CD4-positive, CD25-positive, alpha-beta regulatory T cell (primary cell): ENCODE results near the gene OR4K5. TPM values are rescaled to one million over a fixed set of nuclear protein-coding genes. Genes with fewer than 3 reads are reported as not detected.
"Not testable (repeated sequence)": the region's sequence is repeated elsewhere in the genome, so short reads cannot be mapped to it uniquely, and the experiment has no call there.

ENCODE experiments used
- ATAC-seq, 2 donors: fragments of 150-1000 bp; cut with Tn5 transposase; one replicate each; pipeline ENCODE4 v1.10.0; 2021; ENCODE audit warnings: low read depth in 2 of 2, moderate number of reproducible peaks in 2 of 2, moderate library complexity in 1 of 2
- DNase-seq, 3 donors: peaks; one replicate each; pipeline versions ENCODE4 v3.0.0 to v3.0.0-alpha.2; 2012 to 2022; ENCODE audit warnings: mixed read lengths in 1 of 3
- H3K27ac ChIP-seq: one replicate; pipeline ENCODE4 v1.7.0; 2013; ENCODE audit warnings: mild to moderate bottlenecking, low read length; ENCODE audit not compliant: insufficient read depth, poor library complexity, severe bottlenecking
- H3K27me3 ChIP-seq: one replicate; pipeline ENCODE4 v1.7.0; 2013; ENCODE audit warnings: low read length; ENCODE audit not compliant: control insufficient read depth, insufficient read depth
- H3K36me3 ChIP-seq: one replicate; pipeline ENCODE4 v1.7.0; 2013; ENCODE audit warnings: mild to moderate bottlenecking, low read length, moderate library complexity; ENCODE audit not compliant: control insufficient read depth, insufficient read depth
- H3K4me1 ChIP-seq: 2 replicates; pipeline ENCODE4 v1.7.0; 2013; ENCODE audit warnings: mild to moderate bottlenecking, low read length; ENCODE audit not compliant: insufficient read depth, control insufficient read depth, poor library complexity, severe bottlenecking
- H3K4me3 ChIP-seq: one replicate; pipeline ENCODE4 v1.7.0; 2013; ENCODE audit warnings: low read depth, mild to moderate bottlenecking, low read length, moderate library complexity
- H3K9me3 ChIP-seq, 2 experiments: 1 replicate in 1 of 2; 2 replicates in 1 of 2; pipeline ENCODE4 v1.7.0; 2013; ENCODE audit warnings: low read length in 2 of 2, mild to moderate bottlenecking in 1 of 2, moderate library complexity in 1 of 2; ENCODE audit not compliant: control insufficient read depth in 2 of 2
- H3K27ac Mint-ChIP-seq, 3 donors: one replicate each; pipeline ENCODE4 v1.8.0; 2020 to 2022; ENCODE audit warnings: mild to moderate bottlenecking in 3 of 3, mixed read lengths in 3 of 3, moderate library complexity in 2 of 3
- H3K27me3 Mint-ChIP-seq: one replicate; pipeline ENCODE4 v1.8.0; 2022; ENCODE audit warnings: mild to moderate bottlenecking, mixed read lengths
- H3K36me3 Mint-ChIP-seq: one replicate; pipeline ENCODE4 v1.8.0; 2020; ENCODE audit warnings: mixed read lengths
- H3K4me1 Mint-ChIP-seq, 4 donors: one replicate each; pipeline ENCODE4 v1.8.0; 2020 to 2022; ENCODE audit warnings: mixed read lengths in 4 of 4, mild to moderate bottlenecking in 1 of 4
- H3K4me3 Mint-ChIP-seq, 4 donors: one replicate each; pipeline ENCODE4 v1.8.0; 2020 to 2022; ENCODE audit warnings: mild to moderate bottlenecking in 4 of 4, mixed read lengths in 4 of 4, moderate library complexity in 3 of 4
- H3K9me3 Mint-ChIP-seq, 7 donors: one replicate each; pipeline ENCODE4 v1.8.0; 2020 to 2022; ENCODE audit warnings: mixed read lengths in 7 of 7, mild to moderate bottlenecking in 3 of 7, moderate library complexity in 2 of 7
- polyA plus RNA-seq, 4 donors: library from polyadenylated mRNA; unstranded; fragments of 300-500 nt; fragmentation: Illumina TruSeq; gene quantifications; one replicate each; pipeline ENCODE4 v1.2.3, GENCODE V29; 2021
- total RNA-seq: library from RNA; stranded (reverse); gene quantifications from one replicate; pipeline ENCODE4 v1.2.3, GENCODE V29; 2022

Gene OR4K5
- total and polyA plus RNA-seq, 5 donors from 2014 or later = not detected

DNA sequence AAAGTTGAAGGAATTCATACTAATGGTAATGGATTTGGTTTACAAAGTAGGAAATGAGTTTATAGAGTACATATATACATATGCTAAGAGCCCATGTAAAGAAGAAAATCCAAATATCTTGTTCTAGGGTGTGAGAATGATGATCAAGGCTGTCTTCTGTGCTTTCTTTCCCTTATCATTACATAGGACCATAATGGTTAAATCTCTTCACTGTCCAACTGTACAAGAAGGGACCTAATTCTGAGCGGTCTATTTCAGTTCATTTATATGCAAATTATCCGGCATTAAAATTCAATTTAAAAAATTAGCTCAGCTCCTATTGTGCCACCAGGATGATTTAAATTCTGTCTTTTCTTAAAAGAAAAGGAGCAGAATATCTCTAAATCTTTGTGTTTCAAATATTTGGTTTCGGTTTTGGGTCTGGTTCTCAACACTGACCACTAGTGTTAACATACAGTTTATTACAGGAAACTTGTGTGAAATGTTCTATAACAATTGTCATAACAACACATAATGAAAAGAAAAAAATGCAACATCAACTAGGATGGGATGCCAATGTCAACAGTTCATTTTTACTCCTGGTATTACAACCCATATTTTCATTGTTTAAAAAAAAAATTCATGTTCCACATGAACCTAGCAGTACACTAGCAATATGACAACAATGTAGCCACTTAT lies 27.1 kb downstream of the OR4K5 start:
- Mint-ChIP-seq H3K4me3 (no peak overlapping the region), H3K27ac (no peak overlapping the region), H3K36me3 (no peaks in the 10 kb centered on the region), H3K9me3 (peaks cover 0 to 13% (median 0%) of the 10 kb centered on the region in 7 donors), H3K4me1 (peaks cover 0 to 4% (median 0%) of the 10 kb centered on the region in 4 donors), H3K27me3 (no peaks in the 10 kb centered on the region)
- ATAC-seq (no peak), DNase-seq (peak in 1 of 3 donors; percentile 3)
- H3K4me1 ChIP-seq = no peaks in the 10 kb centered on the region
- H3K4me3 ChIP-seq = no peak overlapping the region
- no peaks in the 10 kb centered on the region for H3K36me3 ChIP-seq
- H3K9me3 ChIP-seq = no peaks in the 10 kb centered on the region
- H3K27ac ChIP-seq = no peak overlapping the region
- H3K27me3 ChIP-seq = no peaks in the 10 kb centered on the region

DNA sequence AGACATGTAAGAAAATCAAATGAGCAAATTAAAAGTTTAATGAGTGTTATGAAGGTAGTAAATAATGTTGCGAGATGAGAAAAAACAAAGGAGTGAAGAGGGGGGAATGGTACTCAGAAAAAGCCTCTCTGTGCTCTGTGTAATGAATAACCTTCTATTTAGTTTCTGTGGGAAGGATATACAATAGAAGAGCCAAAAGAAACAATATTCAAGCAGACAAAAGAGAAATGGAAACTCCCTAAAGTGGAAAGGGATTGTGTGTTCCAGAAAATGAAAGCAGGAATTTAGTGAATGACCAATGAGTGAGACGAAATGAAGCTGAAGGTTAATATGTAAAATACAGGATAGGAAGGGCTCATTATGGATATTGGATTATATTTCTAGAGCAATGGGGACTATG lies 28.8 kb downstream of the OR4K5 start:
- Mint-ChIP-seq H3K27me3 (no peaks in the 10 kb centered on the region), H3K36me3 (no peaks in the 10 kb centered on the region), H3K9me3 (peaks cover 0 to 13% (median 1%) of the 10 kb centered on the region in 7 donors), H3K4me3 (no peak overlapping the region), H3K4me1 (peaks cover 0 to 4% (median 0%) of the 10 kb centered on the region in 4 donors), H3K27ac (no peak overlapping the region)
- Histone ChIP-seq H3K27ac (no peak overlapping the region), H3K9me3 (no peaks in the 10 kb centered on the region), H3K27me3 (no peaks in the 10 kb centered on the region), H3K4me3 (no peak overlapping the region), H3K36me3 (no peaks in the 10 kb centered on the region), H3K4me1 (no peaks in the 10 kb centered on the region)
- DNase-seq (no peak), ATAC-seq (no peak)

DNA sequence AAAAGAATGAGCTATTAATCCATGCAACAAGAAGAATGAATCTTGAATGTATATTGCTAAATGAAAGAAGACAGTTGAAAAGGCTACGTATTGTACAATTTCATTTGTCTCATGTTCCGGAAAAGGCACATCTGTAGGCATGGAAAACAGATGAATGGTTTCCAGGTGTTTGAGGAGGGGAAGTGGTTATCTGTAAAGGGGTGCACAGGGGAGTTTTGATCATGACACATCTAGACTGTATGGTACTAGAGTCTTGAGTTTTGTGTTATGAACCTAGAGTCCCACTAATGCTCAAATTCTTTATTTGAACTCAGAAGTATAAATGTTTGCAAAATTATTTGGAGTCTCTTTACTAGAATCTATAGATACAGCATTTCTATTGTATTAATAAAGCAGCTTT lies 49.3 kb downstream of the OR4K5 start:
- not testable (repeated sequence) for H3K36me3 ChIP-seq, H3K27ac Mint-ChIP-seq, DNase-seq, H3K4me3 ChIP-seq, H3K27ac ChIP-seq, H3K4me3 Mint-ChIP-seq, H3K9me3 Mint-ChIP-seq, H3K4me1 ChIP-seq, H3K36me3 Mint-ChIP-seq, H3K9me3 ChIP-seq, H3K27me3 ChIP-seq, ATAC-seq, H3K27me3 Mint-ChIP-seq
- peaks cover 2 to 39% (median 9%) of the 10 kb centered on the region in 4 donors for H3K4me1 Mint-ChIP-seq

Other genes with a start within 250 kb of the OR4K5 start
- gene OR11H2, start 206.7 kb upstream of the OR4K5 start, total RNA-seq = not detected
- not detected for gene OR11H2, start 206.7 kb upstream of the OR4K5 start, polyA plus RNA-seq
- not detected for gene OR4Q3, start 177.0 kb upstream of the OR4K5 start, total RNA-seq
- not detected for gene OR4Q3, start 177.0 kb upstream of the OR4K5 start, polyA plus RNA-seq
- gene OR4M1, start 147.1 kb upstream of the OR4K5 start, total RNA-seq = not detected
- not detected for gene OR4M1, start 147.1 kb upstream of the OR4K5 start, polyA plus RNA-seq
- not detected for gene OR4N2, start 116.8 kb upstream of the OR4K5 start, total RNA-seq
- not detected for gene OR4N2, start 116.8 kb upstream of the OR4K5 start, polyA plus RNA-seq
- gene OR4K2, start 45.5 kb upstream of the OR4K5 start, total RNA-seq = not detected
- gene OR4K2, start 45.5 kb upstream of the OR4K5 start, polyA plus RNA-seq = not detected
- not detected for gene OR4K1, start 10.3 kb downstream of the OR4K5 start, total RNA-seq
- gene OR4K1, start 10.3 kb downstream of the OR4K5 start, polyA plus RNA-seq = not detected
- gene OR4K15, start 55.0 kb downstream of the OR4K5 start, total RNA-seq = not detected
- gene OR4K15, start 55.0 kb downstream of the OR4K5 start, polyA plus RNA-seq = not detected
- gene OR4Q2, start 81.6 kb downstream of the OR4K5 start, total RNA-seq = not detected
- not detected for gene OR4Q2, start 81.6 kb downstream of the OR4K5 start, polyA plus RNA-seq
- gene OR4K14, start 98.7 kb downstream of the OR4K5 start, total RNA-seq = not detected
- gene OR4K14, start 98.7 kb downstream of the OR4K5 start, polyA plus RNA-seq = not detected
- not detected for gene OR4K13, start 115.4 kb downstream of the OR4K5 start, total RNA-seq
- gene OR4K13, start 115.4 kb downstream of the OR4K5 start, polyA plus RNA-seq = not detected
- gene OR4L1, start 139.4 kb downstream of the OR4K5 start, total RNA-seq = not detected
- gene OR4L1, start 139.4 kb downstream of the OR4K5 start, polyA plus RNA-seq = not detected
- not detected for gene OR4K17, start 190.1 kb downstream of the OR4K5 start, total RNA-seq
- gene OR4K17, start 190.1 kb downstream of the OR4K5 start, polyA plus RNA-seq = not detected
- not detected for gene OR4N5, start 218.2 kb downstream of the OR4K5 start, total RNA-seq
- gene OR4N5, start 218.2 kb downstream of the OR4K5 start, polyA plus RNA-seq = not detected